HFFc6 (cell line): ENCODE data around the gene MTCL3.

Experiments used
- DNase-seq: peaks from one replicate; pipeline ENCODE4 v3.0.0-alpha.2; 2018
- H3K27ac Mint-ChIP-seq: 2 replicates; pipeline ENCODE4 v1.8.0; 2020; ENCODE audit warnings: mild to moderate bottlenecking, mixed read lengths
- H3K27me3 Mint-ChIP-seq: 2 replicates; pipeline ENCODE4 v1.8.0; 2021; ENCODE audit warnings: mild to moderate bottlenecking, moderate library complexity, mixed read lengths; ENCODE audit not compliant: insufficient read depth
- H3K36me3 Mint-ChIP-seq: 2 replicates; pipeline ENCODE4 v1.8.0; 2021; ENCODE audit warnings: low read depth, mixed read lengths
- H3K4me1 Mint-ChIP-seq: 2 replicates; pipeline ENCODE4 v1.8.0; 2020; ENCODE audit warnings: low read depth, mixed read lengths
- H3K4me3 Mint-ChIP-seq: 2 replicates; pipeline ENCODE4 v1.8.0; 2020; ENCODE audit warnings: mild to moderate bottlenecking, moderate library complexity, mixed read lengths
- H3K9me3 Mint-ChIP-seq: 2 replicates; pipeline ENCODE4 v1.8.0; 2020; ENCODE audit warnings: mild to moderate bottlenecking, mixed read lengths
- TF ChIP-seq, protein P1 (sequence below): fragments of 200-600 bp; sonication (generic); IDR thresholded peaks from 2 replicates; pipeline ENCODE4 v1.5.0; 2021; ENCODE audit warnings: antibody characterized with exemption, mild to moderate bottlenecking

MTCL3 gene

DNA sequence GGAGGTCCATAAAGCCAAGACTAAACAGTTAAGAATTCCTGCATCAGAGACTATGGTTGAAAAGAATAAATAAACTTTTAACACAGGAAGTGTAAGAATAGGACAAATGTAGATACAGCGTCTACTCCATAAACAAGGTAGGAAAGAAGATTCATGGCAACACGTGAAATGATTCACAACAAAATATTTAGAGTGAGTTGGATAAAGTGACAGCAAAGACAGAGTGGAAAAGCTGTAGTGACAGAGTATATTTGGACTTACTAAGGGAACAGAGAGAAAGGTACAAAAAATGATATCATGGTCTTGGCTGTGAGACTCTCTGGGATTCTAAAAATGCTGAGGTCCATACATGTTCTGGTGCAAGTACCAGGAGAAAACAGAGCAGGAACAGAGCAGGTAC is 38.0 kb downstream of the MTCL3 start:
- Mint-ChIP-seq H3K27me3 (peaks cover 2% of the 10 kb centered on the region; the same call in 1 of the 2 replicates), H3K27ac (peak overlapping the region; percentile 75), H3K4me3 (no peak overlapping the region), H3K4me1 (peaks cover 48% of the 10 kb centered on the region), H3K36me3 (peaks cover 8% of the 10 kb centered on the region), H3K9me3 (no peaks in the 10 kb centered on the region)
- DNase-seq: no peak
- TF ChIP-seq, protein P1, sequence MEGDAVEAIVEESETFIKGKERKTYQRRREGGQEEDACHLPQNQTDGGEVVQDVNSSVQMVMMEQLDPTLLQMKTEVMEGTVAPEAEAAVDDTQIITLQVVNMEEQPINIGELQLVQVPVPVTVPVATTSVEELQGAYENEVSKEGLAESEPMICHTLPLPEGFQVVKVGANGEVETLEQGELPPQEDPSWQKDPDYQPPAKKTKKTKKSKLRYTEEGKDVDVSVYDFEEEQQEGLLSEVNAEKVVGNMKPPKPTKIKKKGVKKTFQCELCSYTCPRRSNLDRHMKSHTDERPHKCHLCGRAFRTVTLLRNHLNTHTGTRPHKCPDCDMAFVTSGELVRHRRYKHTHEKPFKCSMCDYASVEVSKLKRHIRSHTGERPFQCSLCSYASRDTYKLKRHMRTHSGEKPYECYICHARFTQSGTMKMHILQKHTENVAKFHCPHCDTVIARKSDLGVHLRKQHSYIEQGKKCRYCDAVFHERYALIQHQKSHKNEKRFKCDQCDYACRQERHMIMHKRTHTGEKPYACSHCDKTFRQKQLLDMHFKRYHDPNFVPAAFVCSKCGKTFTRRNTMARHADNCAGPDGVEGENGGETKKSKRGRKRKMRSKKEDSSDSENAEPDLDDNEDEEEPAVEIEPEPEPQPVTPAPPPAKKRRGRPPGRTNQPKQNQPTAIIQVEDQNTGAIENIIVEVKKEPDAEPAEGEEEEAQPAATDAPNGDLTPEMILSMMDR: no peak

DNA sequence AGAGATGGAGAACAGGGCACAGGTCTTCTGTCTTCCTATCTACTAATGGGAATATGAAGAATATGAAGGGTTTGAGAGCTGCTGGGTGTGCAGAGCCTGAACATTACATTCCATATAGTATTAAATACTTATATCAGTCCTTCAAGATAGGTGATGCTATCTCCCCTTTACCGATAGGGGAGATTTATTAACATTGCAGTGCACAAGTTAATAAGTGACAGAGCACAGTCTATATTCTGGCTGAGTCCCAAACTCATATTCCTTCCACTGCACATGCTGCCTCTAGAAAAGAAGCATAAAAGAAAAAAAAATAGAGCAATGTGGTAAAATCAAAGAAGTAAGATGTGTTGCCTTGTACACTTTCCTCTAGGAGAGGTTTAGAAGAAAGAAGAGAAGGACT is 41.5 kb downstream of the MTCL3 start:
- H3K4me3 Mint-ChIP-seq: no peak overlapping the region
- H3K36me3 Mint-ChIP-seq: peaks cover 12% of the 10 kb centered on the region
- no peaks in the 10 kb centered on the region for H3K9me3 Mint-ChIP-seq
- H3K27ac Mint-ChIP-seq: no peak overlapping the region
- H3K4me1 Mint-ChIP-seq: peaks cover 20% of the 10 kb centered on the region
- no peak for DNase-seq
- TF ChIP-seq, protein P1: no peak
- peaks cover 3% of the 10 kb centered on the region for H3K27me3 Mint-ChIP-seq

DNA sequence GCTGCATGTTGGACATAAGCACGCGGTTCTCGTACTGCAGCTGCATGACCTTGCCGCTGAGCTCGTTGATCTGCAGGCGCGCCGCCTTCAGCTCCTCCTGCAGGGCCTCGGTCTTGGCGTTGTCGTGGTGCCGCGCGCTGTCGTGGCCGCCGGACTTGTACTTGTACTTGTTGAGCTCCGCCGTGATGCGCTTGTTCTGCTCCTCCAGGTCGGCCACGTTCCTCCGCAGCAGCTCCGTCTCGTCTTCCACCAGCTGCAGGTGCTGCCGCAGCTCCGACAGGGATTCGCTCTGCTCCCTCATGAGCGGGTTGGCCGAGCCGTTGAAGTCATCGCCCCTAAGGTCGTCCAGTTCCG is 43.3 kb downstream of the MTCL3 start:
- no peaks in the 10 kb centered on the region for H3K9me3 Mint-ChIP-seq
- peaks cover 3% of the 10 kb centered on the region; the same call in 1 of the 2 replicates for H3K27me3 Mint-ChIP-seq
- TF ChIP-seq, protein P1: no peak
- no peak for DNase-seq
- H3K4me1 Mint-ChIP-seq: peaks cover 20% of the 10 kb centered on the region
- H3K27ac Mint-ChIP-seq: no peak overlapping the region
- no peak overlapping the region for H3K4me3 Mint-ChIP-seq
- H3K36me3 Mint-ChIP-seq: peaks cover 12% of the 10 kb centered on the region

DNA sequence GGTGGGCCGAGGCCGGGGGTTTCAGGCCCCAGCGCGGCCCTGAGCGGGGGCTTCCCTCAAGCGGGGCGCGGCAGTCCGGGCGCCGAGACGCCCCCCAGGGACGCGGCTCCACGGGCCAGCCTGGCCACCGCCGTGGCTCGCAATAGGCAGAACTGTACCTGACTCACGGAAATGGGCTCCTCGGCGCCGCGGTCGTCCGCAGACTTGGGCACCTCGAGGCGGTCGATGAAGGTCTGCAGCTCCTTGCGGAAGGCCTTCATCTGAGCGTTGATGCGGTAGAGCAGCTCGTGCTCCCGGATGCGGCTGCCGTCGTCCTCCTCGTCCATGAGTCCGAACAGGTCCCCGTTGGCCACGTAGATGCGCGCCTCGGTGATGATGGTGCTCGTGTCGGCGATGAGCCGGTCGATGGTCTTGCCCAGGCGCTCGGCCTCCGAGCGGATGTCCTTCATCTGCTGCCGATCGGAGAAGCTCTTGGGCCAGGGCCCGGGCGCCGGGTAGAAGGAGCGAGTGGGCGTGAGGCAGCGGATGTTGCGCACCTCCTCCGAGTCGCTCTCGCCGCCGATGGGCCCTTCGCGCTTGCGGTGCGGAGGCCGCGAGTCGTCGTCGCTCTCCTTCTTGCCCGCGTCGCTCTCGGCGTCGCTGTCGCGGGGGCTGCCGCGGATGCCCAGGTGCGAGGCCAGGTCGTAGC is 43.9 kb downstream of the MTCL3 start:
- peaks cover 3% of the 10 kb centered on the region; the same call in 1 of the 2 replicates for H3K27me3 Mint-ChIP-seq
- TF ChIP-seq, protein P1: no peak
- peaks cover 23% of the 10 kb centered on the region for H3K4me1 Mint-ChIP-seq
- H3K36me3 Mint-ChIP-seq: peaks cover 12% of the 10 kb centered on the region
- no peaks in the 10 kb centered on the region for H3K9me3 Mint-ChIP-seq
- H3K4me3 Mint-ChIP-seq: no peak overlapping the region
- H3K27ac Mint-ChIP-seq: no peak overlapping the region
- DNase-seq: no peak

DNA sequence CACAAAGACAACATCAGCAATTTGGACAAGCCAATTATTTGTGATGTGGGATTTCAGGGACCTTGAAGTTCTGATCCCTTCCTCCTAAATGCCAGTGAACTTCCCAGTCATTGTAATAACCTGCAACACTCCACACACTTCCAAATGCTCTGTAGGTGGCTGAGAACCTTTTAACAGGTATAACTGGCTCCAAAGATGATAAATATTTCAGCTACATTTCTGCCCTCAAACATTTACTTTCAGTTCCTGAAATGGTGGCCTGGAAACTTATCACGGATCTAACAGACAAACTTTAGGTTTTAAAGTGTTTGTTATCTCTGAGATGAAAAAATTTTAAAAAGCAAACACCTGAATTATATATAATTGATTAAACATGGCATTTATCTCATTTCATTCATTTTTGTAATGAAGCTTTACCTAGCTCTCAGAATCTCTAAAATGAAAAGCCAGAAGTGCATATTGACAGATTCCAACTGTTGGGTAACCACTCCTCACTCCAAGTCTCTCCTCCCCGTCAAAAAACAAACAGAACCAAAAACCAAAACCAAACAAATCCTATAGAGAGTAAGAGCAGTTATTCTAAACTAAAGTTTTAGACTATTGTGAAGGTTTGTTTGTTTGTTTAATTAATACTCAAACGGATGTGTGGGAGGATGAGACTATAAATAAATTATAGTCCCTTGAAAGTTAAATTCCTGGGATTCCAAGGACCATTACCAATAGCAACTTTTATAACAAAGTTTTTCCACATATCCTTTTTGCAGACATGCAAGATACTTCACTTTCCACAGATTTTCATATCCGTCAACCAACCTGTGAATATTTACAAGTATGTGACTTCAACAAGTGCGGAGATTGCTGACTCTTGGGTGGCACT is 47.5 kb downstream of the MTCL3 start:
- peak overlapping the region; percentile 40 for H3K4me3 Mint-ChIP-seq
- peaks cover 7% of the 10 kb centered on the region for H3K36me3 Mint-ChIP-seq
- TF ChIP-seq, protein P1: no peak
- H3K27me3 Mint-ChIP-seq: peaks cover 6% of the 10 kb centered on the region
- no peak for DNase-seq
- H3K27ac Mint-ChIP-seq: no peak overlapping the region
- H3K9me3 Mint-ChIP-seq: no peaks in the 10 kb centered on the region
- peaks cover 36% of the 10 kb centered on the region for H3K4me1 Mint-ChIP-seq
